CD4-positive, alpha-beta T cell treated with Interleukin-15 for 1 hour (primary cell): Measurements from ENCODE around the gene PUM1.
"Not testable (repeated sequence)": the region's sequence is repeated elsewhere in the genome, so short reads cannot be mapped to it uniquely, and the experiment has no call there.

ENCODE experiments used
- DNase-seq: peaks from one replicate; pipeline ENCODE4 v3.0.0-alpha.2; 2020

The PUM1 gene

DNA sequence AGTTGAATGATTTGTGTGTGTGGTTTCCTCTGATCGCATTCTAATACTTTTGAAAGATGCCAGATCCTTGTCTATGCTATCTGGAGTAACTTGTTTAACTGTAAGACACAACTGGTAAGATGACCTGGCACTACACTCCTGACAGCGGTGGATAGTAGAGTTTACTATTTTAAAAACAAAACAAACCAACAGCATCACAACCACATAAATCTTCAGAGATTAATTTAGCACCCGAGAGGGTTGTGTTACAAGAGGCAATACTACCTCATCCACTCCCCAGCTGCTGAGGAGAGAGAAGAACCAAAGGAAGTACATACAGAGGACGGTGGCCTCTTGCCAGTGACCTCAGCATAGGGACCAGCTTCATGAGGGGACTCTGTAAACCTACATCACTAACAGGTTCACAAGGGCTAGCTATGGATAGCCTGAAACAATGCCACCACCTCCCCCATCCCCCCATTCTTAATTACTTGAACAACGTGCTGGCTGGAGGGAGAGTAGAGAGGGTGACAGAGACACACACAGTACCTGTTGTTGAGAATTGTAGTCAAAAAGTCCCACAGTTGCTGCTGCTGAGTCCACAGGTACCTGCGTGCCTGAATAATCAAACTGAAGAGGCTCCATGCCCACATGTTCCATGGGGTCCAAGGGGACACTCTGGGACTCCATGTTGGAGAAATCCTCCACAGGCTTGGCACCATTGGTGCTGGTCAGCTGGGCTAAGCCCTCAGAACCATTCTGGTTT is 73.5 kb downstream of the PUM1 start:
- DNase-seq: no peak

DNA sequence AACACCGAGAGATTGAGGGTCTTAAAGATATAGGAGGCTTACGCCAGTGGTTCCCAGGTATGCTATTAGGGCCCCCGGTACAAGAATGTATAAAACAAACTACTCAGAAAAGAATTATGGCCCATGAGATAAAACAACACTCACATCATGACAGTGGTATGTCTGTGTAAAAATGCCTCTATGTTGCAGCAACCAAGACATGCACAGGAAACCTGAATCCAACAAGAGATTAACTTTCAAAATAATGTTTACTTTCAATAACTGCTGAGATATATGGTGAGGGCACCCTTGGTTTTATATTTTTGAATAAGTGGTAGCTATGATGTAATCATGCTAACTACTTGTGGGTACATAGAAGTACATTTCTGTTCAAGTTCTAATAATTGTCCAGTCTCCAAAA is 74.9 kb downstream of the PUM1 start:
- no peak for DNase-seq

DNA sequence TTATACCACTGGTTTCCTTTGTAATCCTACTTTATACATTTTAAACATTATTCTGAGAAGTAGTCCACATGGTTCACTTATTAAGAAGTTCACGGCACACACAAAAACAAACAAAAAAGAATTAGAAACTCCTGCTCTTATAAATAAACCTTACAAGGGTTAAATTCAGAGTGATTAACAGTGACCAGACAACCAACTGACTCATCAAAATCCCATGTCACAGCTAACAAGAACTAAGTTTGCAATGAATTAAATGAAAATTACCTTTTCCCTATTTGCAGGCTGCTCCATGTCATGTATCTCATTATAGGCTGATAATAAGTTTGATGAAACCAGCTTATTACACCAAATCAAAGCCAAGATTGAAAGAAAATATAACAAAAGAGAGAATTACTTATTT is 77.5 kb downstream of the PUM1 start:
- DNase-seq: no peak

DNA sequence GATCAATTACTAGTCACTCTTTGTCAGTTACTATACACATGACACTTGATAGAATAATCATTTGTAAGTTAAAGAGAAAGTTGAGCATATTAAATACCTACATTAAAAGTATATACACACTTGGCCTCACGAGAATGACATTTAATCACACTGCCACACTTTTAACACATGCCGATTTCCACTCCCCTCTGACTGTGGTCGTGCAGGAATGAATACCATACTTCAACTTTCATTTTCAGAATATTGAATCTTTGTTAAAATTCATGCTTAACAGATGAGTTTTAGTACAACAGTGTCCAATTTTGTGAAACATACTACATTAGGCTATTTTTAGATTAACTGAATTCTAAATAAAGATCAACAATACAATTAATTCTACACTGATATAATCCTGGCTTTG is 78.8 kb downstream of the PUM1 start:
- DNase-seq: no peak

DNA sequence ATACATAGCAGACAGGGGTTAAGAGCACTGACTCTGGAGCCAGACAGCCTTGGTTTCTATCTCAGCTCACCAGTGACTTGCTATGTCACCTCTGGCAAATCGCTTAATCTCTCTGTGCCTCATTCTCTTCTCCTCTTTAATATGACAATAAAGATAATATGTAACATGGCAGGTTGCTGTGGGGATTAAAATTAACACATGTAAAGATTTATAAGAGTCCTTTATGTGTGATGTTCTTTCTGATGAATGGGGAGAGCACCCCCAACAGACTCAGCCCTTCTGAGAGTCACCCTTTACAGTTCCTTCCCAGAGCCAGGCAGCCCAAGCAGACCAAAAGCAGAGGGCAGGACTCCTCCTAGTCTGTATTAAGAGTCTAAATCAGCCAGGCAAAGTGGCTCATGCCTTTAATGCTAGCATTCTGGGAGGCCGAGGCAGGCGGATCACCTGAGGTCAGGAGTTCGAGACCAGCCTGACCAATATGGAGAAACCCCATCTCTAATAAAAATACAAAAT is 80.5 kb downstream of the PUM1 start:
- no peak for DNase-seq

DNA sequence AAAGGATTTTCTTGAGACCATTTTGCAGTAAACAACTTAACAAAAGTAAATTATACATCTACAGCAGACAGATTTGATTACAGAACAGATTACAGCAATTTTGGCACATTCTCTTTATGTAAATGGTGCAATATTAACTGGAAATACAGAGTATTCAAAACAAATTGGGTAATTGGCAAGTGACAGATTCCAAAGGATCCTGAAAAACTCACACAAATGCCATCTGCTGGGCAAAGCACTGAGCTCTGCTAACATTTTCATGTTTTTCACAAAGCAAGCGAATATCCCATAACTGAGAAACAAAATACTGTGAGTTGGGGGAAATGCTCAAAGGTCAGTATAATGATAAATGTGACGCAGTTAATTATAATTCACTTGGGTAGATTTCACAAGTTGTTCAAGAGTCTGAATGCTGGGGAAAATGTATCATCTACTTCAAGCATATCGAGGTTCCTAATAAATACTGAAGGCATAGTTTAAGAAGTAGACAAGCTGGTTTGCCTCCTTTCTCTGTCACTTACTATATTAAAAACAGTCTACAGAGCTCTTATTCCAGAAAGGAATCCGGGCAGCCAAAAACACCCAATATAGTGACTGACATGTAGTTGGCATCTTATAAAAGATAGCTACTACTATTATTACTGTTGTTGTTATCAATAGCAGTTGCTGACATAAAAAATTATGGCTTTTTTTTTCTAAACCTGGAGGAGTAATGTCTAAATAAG is 81.2 kb downstream of the PUM1 start:
- no peak for DNase-seq

DNA sequence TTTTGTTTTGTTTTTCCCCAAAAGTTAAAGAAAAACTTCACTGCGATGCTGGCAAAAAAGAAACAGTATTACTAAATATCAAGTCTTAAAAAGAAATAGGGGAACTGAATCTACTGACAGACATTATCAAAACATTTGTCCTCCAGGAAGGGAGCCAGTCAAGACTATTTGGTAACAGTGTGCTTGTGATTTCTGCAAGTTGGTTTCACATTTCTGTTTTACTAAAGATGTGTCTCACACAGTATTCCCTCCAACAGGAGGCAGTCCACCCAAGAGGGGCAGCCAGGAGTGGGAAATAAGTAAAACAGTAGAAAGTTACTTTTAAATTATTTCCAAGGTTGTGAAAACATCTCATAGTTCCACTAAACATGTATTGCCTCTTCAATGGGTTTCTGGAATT is 82.6 kb downstream of the PUM1 start:
- no peak for DNase-seq

DNA sequence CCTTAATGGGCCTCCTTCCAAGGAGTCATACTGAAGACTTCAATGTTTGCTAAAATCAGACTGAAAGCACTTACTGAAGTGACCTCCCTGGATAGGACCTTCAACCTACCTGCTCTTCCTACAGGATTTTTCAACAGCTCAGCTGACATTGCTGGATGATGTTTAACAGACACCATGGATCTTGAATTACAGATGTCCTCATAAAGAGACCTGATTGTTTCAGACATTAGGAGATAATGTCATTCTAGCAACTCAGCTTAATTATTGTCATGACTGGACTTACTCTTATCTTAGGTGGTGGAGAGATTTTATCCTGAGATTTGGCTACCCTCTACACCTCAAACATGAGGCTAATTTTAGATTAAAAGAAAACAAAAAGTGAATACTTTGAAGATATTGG is 83.1 kb downstream of the PUM1 start:
- no peak for DNase-seq

DNA sequence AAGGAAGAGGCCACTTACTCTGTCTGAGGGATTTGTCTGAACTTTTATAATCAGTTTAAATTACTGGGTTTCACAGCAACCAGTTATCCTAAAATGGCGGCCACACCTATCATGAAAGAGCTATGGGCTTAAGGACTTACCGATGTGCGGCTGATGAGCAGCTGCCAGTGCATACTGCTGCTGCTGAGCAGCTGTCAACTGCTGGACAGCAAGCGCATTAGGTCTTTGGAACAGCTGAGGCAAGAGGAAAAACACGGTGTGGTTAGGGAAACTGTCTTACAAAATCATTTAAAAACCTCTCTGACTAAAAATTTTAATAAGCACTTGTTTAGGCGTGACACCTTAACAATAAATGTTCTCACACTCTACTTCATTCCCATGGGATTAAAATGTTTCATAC is 84.3 kb downstream of the PUM1 start:
- DNase-seq: no peak

DNA sequence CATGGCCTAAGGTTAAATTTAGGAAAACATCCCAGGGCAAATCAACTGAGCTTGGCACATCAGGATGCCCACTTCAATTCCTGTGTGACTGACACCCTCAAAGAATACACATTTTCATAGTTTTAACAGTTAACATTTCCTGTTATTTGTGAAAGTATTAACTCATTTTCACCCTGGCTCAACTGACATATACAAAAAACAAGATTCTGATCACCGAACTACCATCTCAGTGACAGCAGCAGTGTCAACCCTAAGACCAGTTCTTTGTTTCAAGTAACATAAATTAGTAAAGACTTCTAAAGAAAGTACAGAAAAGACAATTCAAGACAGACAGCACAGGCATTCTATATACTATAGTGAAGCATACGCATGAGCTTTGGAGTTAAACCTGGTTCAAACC is 88.0 kb downstream of the PUM1 start:
- DNase-seq: no peak

DNA sequence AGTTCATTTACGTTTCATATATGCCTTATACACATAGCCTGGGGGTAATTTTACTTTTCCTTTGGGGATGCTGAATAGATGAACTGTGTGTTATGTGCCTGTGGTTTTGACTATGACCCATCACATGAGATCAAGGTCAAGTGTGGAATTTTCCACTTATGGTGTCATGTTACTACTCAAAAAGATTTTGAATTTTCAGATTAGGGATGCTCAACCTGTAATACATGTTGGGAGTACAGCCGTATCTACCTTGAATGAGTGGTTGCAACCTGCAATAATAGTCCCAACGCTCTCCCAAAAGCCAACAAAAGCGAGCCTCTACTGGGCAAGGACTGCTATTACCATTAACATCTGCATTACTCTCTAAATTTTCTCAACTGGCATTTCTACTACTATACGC is 88.4 kb downstream of the PUM1 start:
- no peak for DNase-seq

DNA sequence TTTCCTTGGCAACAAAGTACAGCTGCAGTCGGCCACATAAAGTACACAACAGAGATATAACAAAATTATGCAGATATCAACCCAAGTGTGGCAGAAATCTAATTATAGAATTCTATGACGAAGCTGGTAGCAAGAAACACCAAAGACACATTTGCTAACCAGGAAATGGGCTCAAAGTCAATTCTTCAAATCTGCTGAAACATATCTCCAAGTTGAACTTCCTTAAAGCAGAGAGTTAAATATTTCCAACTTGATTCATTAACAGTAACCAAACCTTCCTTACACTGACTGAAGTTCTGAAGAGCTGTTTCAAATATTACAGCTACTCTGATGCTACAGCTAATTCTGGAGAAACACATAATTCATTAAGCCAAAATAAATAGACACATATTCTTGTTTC is 89.4 kb downstream of the PUM1 start:
- DNase-seq: no peak

DNA sequence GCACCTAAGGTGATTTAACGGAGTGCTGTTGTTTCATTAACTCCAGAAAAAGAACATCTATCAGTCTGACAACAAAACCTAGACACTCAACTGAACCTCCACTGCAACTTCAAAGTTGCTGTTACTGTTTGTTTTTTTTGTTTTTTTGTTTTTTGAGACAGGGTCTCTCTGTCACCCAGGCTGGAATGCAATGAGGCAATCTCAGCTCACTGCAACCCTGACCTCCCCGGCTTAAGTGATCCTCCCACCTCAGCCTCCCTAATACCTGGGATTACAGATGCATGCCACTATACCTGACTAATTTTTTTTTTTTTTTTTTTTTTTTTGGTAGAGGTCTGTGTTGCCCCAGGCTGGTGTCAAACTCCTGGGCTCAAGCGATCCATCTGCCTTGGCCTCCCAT is 90.3 kb downstream of the PUM1 start:
- DNase-seq: no peak

DNA sequence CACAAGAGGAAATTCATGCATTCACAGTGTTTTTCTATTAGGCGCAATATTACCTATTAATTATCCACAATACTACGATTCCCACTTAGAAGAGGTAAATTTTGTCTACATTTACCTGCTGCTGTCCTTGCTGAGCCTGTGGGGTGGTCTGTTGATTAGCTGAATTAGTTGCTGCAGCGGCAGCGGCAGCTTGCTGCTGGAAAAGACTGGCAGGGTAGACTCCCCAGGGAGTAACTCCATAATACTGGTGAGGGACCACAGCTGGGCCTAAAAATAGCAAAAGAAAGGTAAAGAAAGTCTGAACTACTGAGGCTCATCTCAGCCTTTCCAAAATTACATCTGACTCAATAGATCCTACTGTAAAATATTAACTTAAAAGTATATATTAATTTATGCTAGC is 91.0 kb downstream of the PUM1 start:
- DNase-seq: no peak

DNA sequence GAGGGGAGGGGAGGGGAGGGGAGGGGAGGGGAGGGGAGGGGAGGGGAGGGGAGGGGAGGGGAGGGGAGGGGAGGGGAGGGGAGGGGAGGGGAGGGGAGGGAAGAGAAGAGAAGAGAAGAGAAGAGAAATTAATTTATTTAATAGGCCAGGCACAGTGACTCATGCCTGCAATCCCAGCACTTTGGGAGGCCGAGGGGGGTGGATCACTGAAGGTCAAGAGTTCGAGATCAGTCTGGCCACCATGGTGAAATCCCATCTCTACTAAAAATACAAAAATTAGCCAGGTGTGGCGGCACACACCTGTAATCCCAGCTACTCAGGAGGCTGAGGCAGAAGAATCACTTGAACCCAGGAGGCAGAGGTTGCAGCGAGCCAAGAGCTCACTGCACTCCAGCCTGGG is 93.2 kb downstream of the PUM1 start:
- DNase-seq: not testable (repeated sequence)

DNA sequence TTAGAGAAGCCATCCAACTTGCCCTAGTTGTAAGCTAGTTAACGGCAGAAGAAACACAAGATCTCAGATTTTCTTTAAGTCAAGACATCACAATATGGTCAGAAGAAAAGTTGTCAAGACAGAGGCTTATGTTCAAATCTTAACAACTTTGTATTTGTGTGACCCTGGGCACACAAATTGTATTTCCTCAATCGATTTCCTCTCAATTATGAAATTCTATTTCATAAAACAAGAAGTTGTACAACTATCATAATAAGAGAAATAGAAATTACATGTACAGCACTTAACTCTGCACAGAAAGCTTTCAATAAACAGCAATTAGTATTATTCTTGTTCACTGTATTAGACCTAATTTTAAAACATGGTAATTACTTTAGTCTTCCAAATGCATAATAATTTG is 94.0 kb downstream of the PUM1 start:
- no peak for DNase-seq

DNA sequence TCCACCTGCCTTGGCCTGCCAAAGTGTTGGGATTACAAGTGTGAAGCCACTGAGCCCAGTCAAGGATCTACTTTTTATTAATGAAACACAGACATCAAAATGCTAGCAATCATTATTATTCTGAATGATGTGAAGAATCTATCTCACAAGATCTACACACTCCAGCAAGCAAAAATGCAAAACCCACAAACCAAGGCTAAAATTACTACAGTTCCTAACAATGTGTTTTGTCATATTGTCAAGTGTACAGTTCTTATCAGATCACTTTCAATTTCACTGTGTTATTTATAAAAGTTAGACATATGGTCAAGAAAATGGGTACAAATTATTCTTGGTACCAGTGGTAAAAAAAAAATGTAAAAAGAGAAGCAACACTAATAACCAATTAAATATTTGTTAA is 95.6 kb downstream of the PUM1 start:
- DNase-seq: no peak

DNA sequence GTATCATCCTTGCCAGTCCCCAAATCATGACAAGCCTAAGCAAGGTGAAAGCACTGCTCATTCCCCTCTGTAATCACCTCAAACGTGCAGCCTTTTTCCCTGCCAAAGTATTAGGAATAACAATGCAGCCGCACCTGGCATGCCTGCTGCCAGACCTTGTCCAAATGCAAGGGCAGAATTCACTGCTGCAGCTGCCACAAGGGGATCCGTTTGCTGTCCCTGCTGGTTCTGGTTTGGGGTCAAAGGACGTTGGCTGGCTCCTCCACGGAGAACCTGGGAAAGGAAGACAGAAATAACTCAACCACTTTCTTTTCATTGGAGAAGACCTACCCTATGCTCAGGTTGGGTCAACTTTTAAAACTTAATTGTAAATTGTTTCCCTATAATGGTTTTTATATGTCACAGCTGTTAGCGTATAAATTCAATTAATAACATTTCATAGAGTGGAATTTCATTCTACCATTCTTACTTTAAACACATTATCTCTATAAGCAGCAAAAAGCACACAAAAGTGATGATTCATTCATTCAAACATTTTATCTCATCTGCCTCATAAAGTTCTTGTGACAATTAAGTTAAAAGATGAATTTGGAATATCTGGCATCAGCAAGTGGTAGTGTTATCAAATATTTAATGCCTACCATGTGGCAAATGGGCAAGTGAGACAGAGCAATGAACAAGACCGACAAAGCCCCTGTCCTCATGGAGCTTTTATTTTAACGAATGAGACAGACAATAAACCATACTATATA is 97.1 kb downstream of the PUM1 start:
- no peak for DNase-seq

DNA sequence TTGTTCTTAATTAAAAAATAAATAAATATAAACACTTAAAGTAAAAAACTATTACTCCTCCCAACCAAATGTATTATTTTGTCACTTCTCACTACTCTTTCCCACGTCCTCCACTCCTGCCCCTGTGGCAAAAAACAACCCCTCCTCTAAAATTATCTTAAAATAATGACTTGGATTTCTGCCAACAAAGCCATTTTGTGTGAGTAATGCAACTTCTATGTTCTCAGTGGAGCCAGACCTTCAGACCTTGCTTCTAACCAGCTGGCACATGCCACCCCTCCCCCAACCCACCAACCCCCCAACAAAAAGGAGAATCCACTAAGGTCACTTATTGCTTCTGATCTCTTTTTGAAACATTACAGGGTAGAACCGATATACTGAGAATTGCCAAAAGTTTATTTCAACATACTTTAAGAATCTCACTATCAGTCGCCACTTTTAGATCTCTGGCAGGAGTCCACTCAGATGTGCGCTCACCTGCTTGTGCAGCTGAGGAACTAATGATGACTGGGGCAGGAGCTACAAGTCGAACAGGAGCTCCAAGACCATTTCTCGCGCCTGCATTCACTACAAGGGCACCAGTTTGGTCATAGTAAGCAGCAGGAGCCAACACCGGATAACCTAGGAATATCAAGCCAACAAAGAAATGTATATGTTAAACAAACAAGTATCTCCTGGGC is 98.7 kb downstream of the PUM1 start:
- no peak for DNase-seq

DNA sequence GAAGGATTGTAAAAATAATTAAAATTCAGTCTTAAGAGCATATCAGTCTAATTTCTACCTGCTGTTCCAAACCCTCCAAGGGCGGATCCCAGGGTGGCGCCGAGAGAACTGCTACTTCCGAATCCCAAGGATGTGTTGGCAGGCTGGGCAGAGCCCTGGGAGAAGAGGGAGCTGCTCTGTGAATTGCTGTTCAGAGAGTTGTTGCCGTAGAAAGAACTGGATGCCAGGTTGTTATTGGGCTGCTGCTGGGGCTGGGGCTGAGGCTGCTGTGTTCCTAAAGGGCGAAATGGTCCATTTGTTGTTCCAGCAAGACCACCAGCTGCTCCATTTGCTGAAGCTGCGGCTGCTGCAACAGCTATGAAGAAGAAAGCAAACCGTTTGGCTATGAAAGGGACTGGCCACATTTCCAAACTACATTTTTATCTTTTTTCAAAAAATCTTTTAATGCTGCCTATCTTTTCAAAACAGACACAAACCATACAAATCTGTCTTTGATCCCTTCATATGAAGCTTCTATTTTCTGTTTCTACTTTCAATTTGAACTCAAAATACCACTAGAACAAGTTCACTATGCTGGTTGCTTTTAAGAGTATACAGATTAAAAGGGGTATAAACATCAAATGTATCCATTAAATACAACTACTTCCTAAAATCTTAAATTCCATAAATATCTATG is 99.5 kb downstream of the PUM1 start:
- no peak for DNase-seq

DNA sequence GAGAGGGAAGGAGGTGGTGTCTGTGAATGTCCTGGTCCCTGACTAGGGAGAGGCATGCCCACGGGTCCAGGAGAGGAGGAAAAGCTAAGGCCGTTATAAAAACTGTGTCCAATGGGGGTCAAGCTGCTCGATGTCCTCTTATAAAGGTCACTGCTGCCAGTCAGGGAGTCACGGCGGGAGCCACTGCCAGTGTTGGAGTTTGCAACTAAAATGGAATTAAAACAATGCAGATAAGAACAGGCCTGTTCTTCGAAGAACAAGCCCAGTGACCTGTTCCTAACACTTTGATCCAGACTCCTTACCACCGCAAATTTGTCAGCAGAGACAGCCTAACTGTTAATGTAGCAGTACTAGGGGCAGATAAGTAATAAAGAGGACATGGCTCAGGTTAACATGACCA is 100.8 kb downstream of the PUM1 start:
- DNase-seq: no peak

DNA sequence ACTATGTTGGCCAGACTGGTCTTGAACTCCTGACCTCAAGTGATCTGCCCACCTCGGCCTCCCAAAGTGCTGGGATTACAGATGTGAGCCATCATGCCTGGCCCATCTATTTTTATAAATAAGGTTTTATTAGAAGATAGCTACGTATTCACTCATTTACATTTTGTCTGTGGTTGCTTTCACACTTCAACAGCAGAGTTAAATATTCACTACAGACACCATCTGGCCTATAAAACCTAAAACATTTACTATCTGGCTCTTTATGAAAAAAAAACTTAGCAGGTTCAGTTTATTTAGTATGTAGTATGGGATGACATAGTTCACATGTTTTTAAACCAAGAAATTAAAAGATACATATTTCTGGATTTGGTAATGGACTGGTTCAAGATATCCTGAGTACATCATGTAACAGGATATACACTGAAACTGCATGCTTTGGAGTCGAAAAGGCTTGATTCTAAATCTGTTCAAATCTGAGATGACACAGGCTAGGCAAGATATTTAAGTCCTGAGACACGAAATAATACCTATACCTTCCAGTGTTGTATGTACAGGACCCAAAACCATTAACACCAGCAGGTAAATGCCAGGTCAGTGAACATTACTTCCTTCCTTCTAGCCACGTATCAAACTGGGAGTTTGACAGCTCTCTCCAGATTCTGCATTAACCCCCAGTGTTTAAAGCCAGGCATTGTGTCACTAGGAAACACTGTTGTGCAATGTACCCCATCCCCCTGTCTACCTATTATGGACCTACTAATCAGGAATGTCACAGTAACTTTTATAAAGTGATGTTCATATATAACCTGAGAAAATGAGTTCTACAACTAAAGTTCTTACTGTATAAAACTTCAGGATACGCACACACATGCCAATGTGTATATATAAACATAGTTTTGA is 102.7 kb downstream of the PUM1 start:
- no peak for DNase-seq
